ENCODE data around the gene PAX5. TPM values are rescaled to one million over a fixed set of nuclear protein-coding genes. Genes with fewer than 3 reads are reported as not detected.

PAX5 gene
- total RNA-seq, 3 donors from 2014 or later (not counting 1 experiment from before 2014, with no cell fraction given) = 1.3 to 2.1 (median 2.0) TPM

GRCh38 chr9:36820392-36820861 is 213.6 kb downstream of the PAX5 start:
- DNase-seq (no peak), ATAC-seq (no peak)
- 93% methylated on average over 21 of the region's 21 CpGs for WGBS (ENCODE audit: insufficient coverage)
- no peak overlapping the region for H3K4me3 ChIP-seq (ENCODE audit: low read length)
- peaks cover 6 to 9% of the 10 kb centered on the region in 2 donors for H3K4me1 Mint-ChIP-seq
- no peaks in the 10 kb centered on the region for H3K36me3 Mint-ChIP-seq
- no peak for TF ChIP-seq CTCF (IDR thresholded peaks at IDR 0.05)
- no peaks in the 10 kb centered on the region for H3K9me3 Mint-ChIP-seq
- H3K4me3 Mint-ChIP-seq = no peak overlapping the region
- peaks cover 2% of the 10 kb centered on the region for H3K27me3 ChIP-seq (ENCODE audit: control insufficient read depth, insufficient read depth, low read length)
- no peaks in the 10 kb centered on the region for H3K9me3 ChIP-seq (ENCODE audit: control insufficient read depth, insufficient read depth, low read length)
- H3K27ac Mint-ChIP-seq = no peak overlapping the region
- peaks cover 27 to 35% of the 10 kb centered on the region in 2 donors for H3K27me3 Mint-ChIP-seq (ENCODE audit: low read depth in 2 of 2)
- intact Hi-C loops (cut with micrococcal nuclease) = no loop called here
- no peak overlapping the region for H3K27ac ChIP-seq (ENCODE audit: low read length)
- H3K36me3 ChIP-seq (ENCODE audit: control insufficient read depth, insufficient read depth, low read length) = no peaks in the 10 kb centered on the region
- no peaks in the 10 kb centered on the region for H3K4me1 ChIP-seq (ENCODE audit: control insufficient read depth, insufficient read depth, low read length)

- Histone ChIP-seq H3K4me3 (ENCODE audit: low read length) (no peak overlapping the region), H3K36me3 (ENCODE audit: control insufficient read depth, insufficient read depth, low read length) (no peaks in the 10 kb centered on the region), H3K27ac (ENCODE audit: low read length) (no peak overlapping the region), H3K9me3 (ENCODE audit: control insufficient read depth, insufficient read depth, low read length) (no peaks in the 10 kb centered on the region), H3K4me1 (ENCODE audit: control insufficient read depth, insufficient read depth, low read length) (no peaks in the 10 kb centered on the region), H3K27me3 (ENCODE audit: control insufficient read depth, insufficient read depth, low read length) (peaks cover 2% of the 10 kb centered on the region)
- no peak overlapping the region for H3K4me3 Mint-ChIP-seq
- peaks cover 27 to 36% of the 10 kb centered on the region in 2 donors for H3K27me3 Mint-ChIP-seq (ENCODE audit: low read depth in 2 of 2)
- no peak for DNase-seq
- peaks cover 6 to 9% of the 10 kb centered on the region in 2 donors for H3K4me1 Mint-ChIP-seq
- H3K9me3 Mint-ChIP-seq = no peaks in the 10 kb centered on the region
- TF ChIP-seq CTCF (IDR thresholded peaks at IDR 0.05) = no peak
- WGBS (ENCODE audit: insufficient coverage) = 56% methylated on average over 35 of the region's 35 CpGs
- peak in 1 of 3 donors; percentile 5 for ATAC-seq
- intact Hi-C loops (cut with micrococcal nuclease) = no loop called here
- no peaks in the 10 kb centered on the region for H3K36me3 Mint-ChIP-seq
- H3K27ac Mint-ChIP-seq = no peak overlapping the region
Observed at GRCh38 chr9:36818965-36819870, 214.8 kb downstream of the PAX5 start.

GRCh38 chr9:36818242-36818938 is 215.7 kb downstream of the PAX5 start:
- Histone ChIP-seq H3K27ac (ENCODE audit: low read length) (no peak overlapping the region), H3K4me1 (ENCODE audit: control insufficient read depth, insufficient read depth, low read length) (no peaks in the 10 kb centered on the region), H3K36me3 (ENCODE audit: control insufficient read depth, insufficient read depth, low read length) (no peaks in the 10 kb centered on the region), H3K4me3 (ENCODE audit: low read length) (no peak overlapping the region), H3K27me3 (ENCODE audit: control insufficient read depth, insufficient read depth, low read length) (peaks cover 2% of the 10 kb centered on the region), H3K9me3 (ENCODE audit: control insufficient read depth, insufficient read depth, low read length) (no peaks in the 10 kb centered on the region)
- Mint-ChIP-seq H3K4me1 (peaks cover 6 to 9% of the 10 kb centered on the region in 2 donors), H3K9me3 (no peaks in the 10 kb centered on the region), H3K27me3 (ENCODE audit: low read depth in 2 of 2) (peaks cover 27 to 38% of the 10 kb centered on the region in 2 donors), H3K4me3 (no peak overlapping the region), H3K36me3 (no peaks in the 10 kb centered on the region), H3K27ac (no peak overlapping the region)
- no peak for DNase-seq
- TF ChIP-seq CTCF (IDR thresholded peaks at IDR 0.05) = no peak
- 44% methylated on average over 32 of the region's 32 CpGs for WGBS (ENCODE audit: insufficient coverage)
- ATAC-seq = peak in 1 of 3 donors; percentile 39
- intact Hi-C loops (cut with micrococcal nuclease) = no loop called here

All from natural killer cell (primary cell).